T-helper 2 cell treated with Interferon-gamma antibody and Interleukin-4, amounts not matched to agents 5 μg/mL and 100 μg/mL, for 36 hours (primary cell): ENCODE results near the gene GEMIN2.
"Not testable (repeated sequence)": the region's sequence is repeated elsewhere in the genome, so short reads cannot be mapped to it uniquely, and the experiment has no call there.

Experiments used
- DNase-seq: peaks from one replicate; pipeline ENCODE4 v3.0.0; 2021; ENCODE audit warnings: low spot score
- H3K27ac Mint-ChIP-seq: one replicate; pipeline ENCODE4 v1.8.0; 2021; ENCODE audit warnings: mild to moderate bottlenecking, mixed read lengths
- H3K27me3 Mint-ChIP-seq: one replicate; pipeline ENCODE4 v1.8.0; 2021; ENCODE audit warnings: low read depth, mixed read lengths
- H3K36me3 Mint-ChIP-seq: one replicate; pipeline ENCODE4 v1.8.0; 2021; ENCODE audit warnings: low read depth, mixed read lengths
- H3K4me1 Mint-ChIP-seq: one replicate; pipeline ENCODE4 v1.8.0; 2021; ENCODE audit warnings: low read depth, mixed read lengths
- H3K4me3 Mint-ChIP-seq: one replicate; pipeline ENCODE4 v1.8.0; 2022; ENCODE audit warnings: mild to moderate bottlenecking, moderate library complexity, mixed read lengths
- H3K9me3 Mint-ChIP-seq: one replicate; pipeline ENCODE4 v1.8.0; 2021; ENCODE audit warnings: mixed read lengths

The GEMIN2 gene

DNA sequence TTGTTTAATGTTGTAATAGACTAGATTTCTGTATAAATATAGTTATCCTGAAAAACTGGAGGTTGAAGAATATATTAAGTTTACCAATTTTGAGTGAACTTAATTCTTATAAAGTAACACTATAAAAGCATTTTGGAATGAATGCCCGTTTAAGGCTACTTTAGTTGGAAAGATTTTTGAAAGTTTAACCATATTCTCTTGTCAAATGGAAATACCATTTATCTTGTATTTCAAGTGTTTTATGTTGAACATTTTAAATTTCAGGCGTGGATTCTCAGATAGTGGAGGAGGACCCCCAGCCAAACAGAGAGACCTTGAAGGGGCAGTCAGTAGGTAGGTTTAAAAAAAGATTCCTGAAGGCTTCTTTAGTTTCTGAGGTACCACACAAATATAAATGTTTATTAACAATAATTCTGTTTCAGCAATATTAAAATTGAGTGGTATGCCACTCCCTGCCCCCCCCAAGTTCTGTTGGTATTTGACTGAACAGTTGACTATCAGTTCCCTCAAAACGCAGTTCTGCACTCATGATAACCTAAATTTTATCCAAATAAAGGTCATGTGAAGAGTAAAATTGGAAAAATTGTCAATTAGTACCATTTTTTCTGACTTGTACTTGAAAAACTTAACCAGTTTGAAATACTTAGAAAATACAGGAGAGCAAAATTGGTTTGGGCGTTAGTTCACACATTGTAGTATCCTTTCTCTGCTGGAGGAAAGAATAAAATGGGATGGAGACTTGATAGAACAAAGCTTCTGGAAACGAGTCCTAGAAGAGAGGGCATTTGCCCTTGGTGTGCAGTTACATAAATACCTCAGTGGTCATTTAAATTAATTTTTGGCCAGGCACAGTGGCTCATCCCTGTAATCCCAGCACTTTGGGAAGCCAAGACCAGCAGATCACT is 62.4 kb downstream of the GEMIN2 start:
- Mint-ChIP-seq H3K27ac (peak overlapping the region; percentile 97), H3K9me3 (no peaks in the 10 kb centered on the region), H3K27me3 (no peaks in the 10 kb centered on the region), H3K4me1 (peaks cover 25% of the 10 kb centered on the region), H3K36me3 (peaks cover 45% of the 10 kb centered on the region), H3K4me3 (peak overlapping the region; percentile 94)
- DNase-seq, result no peak

- Mint-ChIP-seq H3K27ac (peak overlapping the region; percentile 43), H3K27me3 (no peaks in the 10 kb centered on the region), H3K36me3 (peaks cover 45% of the 10 kb centered on the region), H3K4me3 (peak overlapping the region; percentile 73), H3K4me1 (peaks cover 23% of the 10 kb centered on the region), H3K9me3 (no peaks in the 10 kb centered on the region)
- DNase-seq, result no peak
These were observed 63.0 kb downstream of the GEMIN2 start for GRCh38 chr14:39177168-39177545.

DNA sequence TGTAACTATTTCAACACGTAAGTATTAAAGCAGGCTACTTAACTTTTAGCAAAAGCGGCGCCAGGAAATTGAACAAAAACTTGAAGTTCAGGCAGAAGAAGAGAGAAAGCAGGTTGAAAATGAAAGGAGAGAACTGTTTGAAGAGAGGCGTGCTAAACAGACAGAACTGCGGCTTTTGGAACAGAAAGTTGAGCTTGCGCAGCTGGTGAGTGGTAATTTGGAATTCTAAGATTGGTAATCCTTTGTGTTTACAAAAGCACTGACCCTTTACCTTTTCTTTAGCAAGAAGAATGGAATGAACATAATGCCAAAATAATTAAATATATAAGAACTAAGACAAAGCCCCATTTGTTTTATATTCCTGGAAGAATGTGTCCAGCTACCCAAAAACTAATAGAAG is 64.9 kb downstream of the GEMIN2 start:
- Mint-ChIP-seq H3K4me1 (peaks cover 24% of the 10 kb centered on the region), H3K27me3 (no peaks in the 10 kb centered on the region), H3K4me3 (peak overlapping the region; percentile 38), H3K9me3 (no peaks in the 10 kb centered on the region), H3K36me3 (peaks cover 55% of the 10 kb centered on the region), H3K27ac (no peak overlapping the region)
- DNase-seq, result no peak

GRCh38 chr14:39180553-39180952 is 66.4 kb downstream of the GEMIN2 start:
- Mint-ChIP-seq H3K4me3 (no peak overlapping the region), H3K36me3 (peaks cover 61% of the 10 kb centered on the region), H3K27me3 (no peaks in the 10 kb centered on the region), H3K9me3 (no peaks in the 10 kb centered on the region), H3K4me1 (peaks cover 19% of the 10 kb centered on the region), H3K27ac (no peak overlapping the region)
- no peak for DNase-seq

GRCh38 chr14:39181026-39181692 is 67.0 kb downstream of the GEMIN2 start:
- Mint-ChIP-seq H3K27ac (no peak overlapping the region), H3K36me3 (peaks cover 55% of the 10 kb centered on the region), H3K4me3 (no peak overlapping the region), H3K9me3 (no peaks in the 10 kb centered on the region), H3K27me3 (no peaks in the 10 kb centered on the region), H3K4me1 (peaks cover 19% of the 10 kb centered on the region)
- no peak for DNase-seq

GRCh38 chr14:39181693-39182047 is 67.5 kb downstream of the GEMIN2 start:
- Mint-ChIP-seq H3K27ac (no peak overlapping the region), H3K9me3 (no peaks in the 10 kb centered on the region), H3K4me1 (peaks cover 17% of the 10 kb centered on the region), H3K27me3 (no peaks in the 10 kb centered on the region), H3K36me3 (peaks cover 54% of the 10 kb centered on the region), H3K4me3 (no peak overlapping the region)
- no peak for DNase-seq

- H3K9me3 Mint-ChIP-seq, result no peaks in the 10 kb centered on the region
- peaks cover 14% of the 10 kb centered on the region for H3K4me1 Mint-ChIP-seq
- peak overlapping the region; percentile 2 for H3K27ac Mint-ChIP-seq
- peaks cover 43% of the 10 kb centered on the region for H3K36me3 Mint-ChIP-seq
- no peak overlapping the region for H3K4me3 Mint-ChIP-seq
- DNase-seq, result no peak
- H3K27me3 Mint-ChIP-seq, result no peaks in the 10 kb centered on the region
These were observed 68.9 kb downstream of the GEMIN2 start for GRCh38 chr14:39182770-39183684.

GRCh38 chr14:39183685-39184003 is 69.5 kb downstream of the GEMIN2 start:
- not testable (repeated sequence) for DNase-seq, H3K27me3 Mint-ChIP-seq, H3K4me3 Mint-ChIP-seq, H3K27ac Mint-ChIP-seq, H3K9me3 Mint-ChIP-seq
- Mint-ChIP-seq H3K4me1 (peaks cover 18% of the 10 kb centered on the region), H3K36me3 (peaks cover 40% of the 10 kb centered on the region)

- H3K4me1 Mint-ChIP-seq, result peaks cover 14% of the 10 kb centered on the region
- H3K9me3 Mint-ChIP-seq, result no peaks in the 10 kb centered on the region
- no peaks in the 10 kb centered on the region for H3K27me3 Mint-ChIP-seq
- no peak overlapping the region for H3K4me3 Mint-ChIP-seq
- DNase-seq, result no peak
- H3K36me3 Mint-ChIP-seq, result peaks cover 31% of the 10 kb centered on the region
- no peak overlapping the region for H3K27ac Mint-ChIP-seq
These were observed 70.6 kb downstream of the GEMIN2 start for GRCh38 chr14:39184628-39185255.

DNA sequence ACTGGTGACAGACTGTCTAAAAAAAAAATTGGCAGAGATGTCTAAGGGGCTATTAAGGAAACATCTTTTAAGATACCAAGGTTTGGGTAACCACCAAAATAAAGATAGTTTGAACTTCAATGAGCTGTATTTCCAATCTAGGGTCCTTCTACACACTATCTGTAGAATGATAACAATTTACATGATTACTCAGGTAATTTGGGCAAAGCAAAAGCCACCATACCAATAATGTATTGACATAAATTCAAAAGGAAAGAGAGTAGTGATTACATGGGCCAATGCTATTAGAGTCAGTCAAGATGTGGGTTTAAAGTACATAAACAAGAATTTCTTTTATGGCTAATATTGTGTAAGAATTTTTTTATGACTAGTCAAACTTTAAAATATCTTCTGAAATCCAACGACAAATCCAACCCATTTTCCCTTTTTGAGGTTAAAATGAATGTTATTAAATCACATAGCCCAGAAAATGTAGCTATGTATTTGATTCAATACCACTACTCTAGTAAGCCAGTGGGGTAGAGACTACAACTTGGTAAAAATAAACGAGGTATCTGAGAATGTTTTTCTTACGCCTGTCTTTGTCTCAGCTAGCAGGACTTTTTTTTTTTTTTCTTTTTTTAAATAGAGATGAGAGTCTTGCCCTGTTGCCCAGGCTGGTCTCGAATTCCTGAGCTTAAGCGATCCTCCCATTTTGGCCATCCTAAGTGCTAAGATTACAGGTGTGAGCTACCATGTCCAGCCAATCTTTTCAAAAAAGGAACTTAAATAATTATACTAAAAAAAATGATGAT is 71.3 kb downstream of the GEMIN2 start:
- no peaks in the 10 kb centered on the region for H3K27me3 Mint-ChIP-seq
- peaks cover 29% of the 10 kb centered on the region for H3K36me3 Mint-ChIP-seq
- no peak overlapping the region for H3K4me3 Mint-ChIP-seq
- no peak overlapping the region for H3K27ac Mint-ChIP-seq
- no peak for DNase-seq
- H3K9me3 Mint-ChIP-seq, result no peaks in the 10 kb centered on the region
- H3K4me1 Mint-ChIP-seq, result peaks cover 14% of the 10 kb centered on the region
